ENCODE data around the gene ATAD3B. TPM values are rescaled to one million over a fixed set of nuclear protein-coding genes. Genes with fewer than 3 reads are reported as not detected.

ATAD3B gene
- total RNA-seq, 1 donor from 2014 or later = 47.4 TPM

DNA sequence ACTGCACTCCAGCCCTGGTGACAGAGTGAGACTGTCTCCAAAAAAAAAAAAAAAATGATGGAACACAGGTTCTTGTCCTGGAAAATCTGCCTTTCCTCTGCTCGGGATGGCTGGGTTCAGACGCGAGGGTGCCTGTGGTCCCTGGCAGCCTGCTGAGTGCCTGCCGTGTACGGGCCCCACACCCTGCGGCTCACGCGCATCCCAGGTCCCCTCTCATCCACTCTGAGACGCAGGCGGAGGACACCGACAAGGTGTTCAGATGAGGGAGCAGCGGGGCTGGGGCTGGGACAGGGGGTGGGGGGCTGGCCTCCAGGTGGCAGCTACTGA lies 46.2 kb upstream of the ATAD3B start:
- no peaks in the 10 kb centered on the region for H3K36me3 Mint-ChIP-seq (ENCODE audit: low read depth)
- no peak overlapping the region for H3K4me3 Mint-ChIP-seq
- intact Hi-C loops (cut with micrococcal nuclease) = no loop called here
- no peak for DNase-seq
- H3K27ac Mint-ChIP-seq = no peak overlapping the region
- no peak for ATAC-seq (ENCODE audit: low read depth)
- H3K27me3 Mint-ChIP-seq = peaks cover 22% of the 10 kb centered on the region
- CTCF ChIA-PET = no interaction called here
- TF ChIP-seq, protein P1, sequence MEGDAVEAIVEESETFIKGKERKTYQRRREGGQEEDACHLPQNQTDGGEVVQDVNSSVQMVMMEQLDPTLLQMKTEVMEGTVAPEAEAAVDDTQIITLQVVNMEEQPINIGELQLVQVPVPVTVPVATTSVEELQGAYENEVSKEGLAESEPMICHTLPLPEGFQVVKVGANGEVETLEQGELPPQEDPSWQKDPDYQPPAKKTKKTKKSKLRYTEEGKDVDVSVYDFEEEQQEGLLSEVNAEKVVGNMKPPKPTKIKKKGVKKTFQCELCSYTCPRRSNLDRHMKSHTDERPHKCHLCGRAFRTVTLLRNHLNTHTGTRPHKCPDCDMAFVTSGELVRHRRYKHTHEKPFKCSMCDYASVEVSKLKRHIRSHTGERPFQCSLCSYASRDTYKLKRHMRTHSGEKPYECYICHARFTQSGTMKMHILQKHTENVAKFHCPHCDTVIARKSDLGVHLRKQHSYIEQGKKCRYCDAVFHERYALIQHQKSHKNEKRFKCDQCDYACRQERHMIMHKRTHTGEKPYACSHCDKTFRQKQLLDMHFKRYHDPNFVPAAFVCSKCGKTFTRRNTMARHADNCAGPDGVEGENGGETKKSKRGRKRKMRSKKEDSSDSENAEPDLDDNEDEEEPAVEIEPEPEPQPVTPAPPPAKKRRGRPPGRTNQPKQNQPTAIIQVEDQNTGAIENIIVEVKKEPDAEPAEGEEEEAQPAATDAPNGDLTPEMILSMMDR (IDR thresholded peaks at IDR 0.05) = no peak
- no peaks in the 10 kb centered on the region for H3K9me3 Mint-ChIP-seq
- POLR2A ChIA-PET = no interaction called here
- no peaks in the 10 kb centered on the region for H3K4me1 Mint-ChIP-seq

DNA sequence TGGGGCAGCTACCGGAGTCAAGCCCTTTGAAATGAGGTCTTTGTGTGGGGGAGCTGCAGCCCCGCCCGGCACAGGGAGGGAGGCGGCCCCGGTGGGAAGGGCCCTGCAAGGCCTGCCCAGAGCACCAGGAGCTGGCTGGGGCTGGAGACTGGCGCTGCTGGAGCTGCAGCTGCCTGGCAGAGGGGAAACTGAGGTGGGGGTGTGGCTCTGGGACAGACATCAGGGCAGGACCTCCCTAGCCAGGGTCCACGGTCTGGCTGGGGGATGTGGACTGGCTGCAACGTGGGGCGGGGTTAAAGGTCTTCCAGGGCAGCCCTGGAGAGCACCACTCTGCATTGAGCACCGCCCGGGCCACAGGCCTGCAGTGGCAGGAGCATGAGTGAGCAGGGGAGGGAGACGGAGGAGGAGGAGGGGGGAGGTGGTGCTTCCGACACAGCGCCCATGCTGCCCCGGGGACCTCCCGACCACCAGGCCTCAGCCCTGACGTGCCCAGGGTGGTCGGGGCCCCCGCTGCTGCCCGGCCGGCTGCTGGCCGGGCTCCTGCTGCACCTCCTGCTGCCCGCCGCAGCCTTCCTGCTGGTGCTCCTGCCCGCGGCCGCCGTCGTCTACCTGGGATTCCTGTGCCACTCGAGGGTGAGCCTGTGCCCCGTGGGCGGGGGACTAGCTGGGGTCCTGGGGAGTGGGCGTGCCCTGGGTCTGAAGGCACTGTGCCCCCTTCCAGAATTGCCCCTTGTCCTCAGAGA lies 45.6 kb upstream of the ATAD3B start:
- Mint-ChIP-seq H3K4me1 (no peaks in the 10 kb centered on the region), H3K9me3 (no peaks in the 10 kb centered on the region), H3K36me3 (ENCODE audit: low read depth) (no peaks in the 10 kb centered on the region), H3K4me3 (no peak overlapping the region), H3K27me3 (peaks cover 22% of the 10 kb centered on the region), H3K27ac (no peak overlapping the region)
- ChIA-PET POLR2A (interaction anchor here (0.6 kb wide), 1 partner anchor 86 kb away, joined by 3 read pairs; no protein-coding TSS in a partner anchor), CTCF (no interaction called here)
- no peak for DNase-seq
- intact Hi-C loops (cut with micrococcal nuclease) = no loop called here
- TF ChIP-seq, protein P1 (IDR thresholded peaks at IDR 0.05) = no peak
- ATAC-seq (ENCODE audit: low read depth) = no peak

DNA sequence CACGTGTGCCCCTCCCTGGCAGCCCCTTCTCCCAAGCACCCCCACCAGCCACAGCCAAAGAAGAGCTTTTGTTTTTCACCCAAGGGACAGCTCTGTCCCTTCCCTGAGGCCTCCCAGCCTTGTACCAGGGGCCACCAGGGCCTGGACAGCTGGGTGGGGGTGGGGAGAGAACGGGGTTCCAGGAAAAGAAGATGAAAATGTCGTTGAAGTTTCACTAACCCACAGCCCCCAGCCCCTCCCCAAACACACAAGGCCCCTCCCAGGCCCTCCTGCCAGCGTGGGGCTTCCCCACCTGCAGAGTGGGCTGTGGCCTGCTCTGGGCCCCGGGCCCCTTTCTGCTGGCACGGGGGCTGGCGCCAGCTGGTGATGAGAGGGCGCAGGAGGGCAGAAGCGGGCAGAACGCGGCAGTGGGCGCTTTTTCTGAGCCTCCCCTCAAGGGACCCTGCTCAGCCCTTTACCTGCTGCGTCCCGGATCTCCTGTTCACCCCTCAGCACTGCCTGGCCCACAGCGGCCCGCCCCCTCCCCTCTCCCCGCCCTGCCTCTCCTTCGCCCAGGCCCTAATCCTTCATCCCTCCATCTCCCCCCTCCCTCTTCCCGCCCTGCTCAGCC lies 45.0 kb upstream of the ATAD3B start:
- DNase-seq = no peak
- intact Hi-C loops (cut with micrococcal nuclease) = no loop called here
- Mint-ChIP-seq H3K9me3 (no peaks in the 10 kb centered on the region), H3K27me3 (peaks cover 22% of the 10 kb centered on the region), H3K4me3 (no peak overlapping the region), H3K4me1 (no peaks in the 10 kb centered on the region), H3K27ac (no peak overlapping the region), H3K36me3 (ENCODE audit: low read depth) (no peaks in the 10 kb centered on the region)
- CTCF ChIA-PET = no interaction called here
- TF ChIP-seq, protein P1 (IDR thresholded peaks at IDR 0.05) = no peak
- no peak for ATAC-seq (ENCODE audit: low read depth)
- POLR2A ChIA-PET = interaction anchor here (0.6 kb wide), 1 partner anchor 87 kb away, joined by 3 read pairs; no protein-coding TSS in a partner anchor

DNA sequence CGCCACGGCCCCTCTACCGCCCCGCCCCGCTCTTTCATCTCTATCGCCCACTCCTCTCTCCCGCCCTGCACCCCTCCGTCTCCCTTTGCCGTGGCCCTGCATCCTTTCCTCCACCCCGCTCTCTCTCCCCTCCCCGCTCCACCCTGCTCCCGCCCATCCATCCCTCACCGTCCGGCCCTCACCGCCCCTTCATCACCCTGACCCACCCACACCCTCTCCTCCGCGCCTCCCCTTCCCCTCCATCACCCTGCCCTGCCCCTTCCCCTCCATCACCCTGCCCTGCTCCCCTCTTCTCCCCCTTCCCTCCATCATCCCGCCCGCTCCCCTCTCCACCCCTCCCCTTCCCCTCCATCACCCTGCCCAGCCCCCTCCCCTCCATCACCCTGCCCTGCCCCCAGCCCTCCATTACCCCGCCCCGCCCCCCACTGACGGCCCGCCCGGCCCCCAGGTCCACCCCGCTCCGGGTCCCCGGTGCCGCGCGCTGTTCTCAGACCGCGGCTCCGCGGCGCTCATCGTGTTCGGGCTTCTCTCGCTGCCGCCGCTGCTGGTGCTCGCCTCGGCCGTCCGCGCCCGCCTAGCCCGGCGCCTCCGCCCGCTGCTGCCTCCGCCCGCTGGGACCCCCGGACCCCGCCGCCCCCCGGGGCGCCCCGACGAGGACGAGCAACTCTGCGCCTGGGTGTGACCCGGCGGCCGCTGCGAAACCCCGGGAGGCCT lies 44.3 kb upstream of the ATAD3B start:
- Mint-ChIP-seq H3K27ac (no peak overlapping the region), H3K9me3 (no peaks in the 10 kb centered on the region), H3K4me1 (no peaks in the 10 kb centered on the region), H3K36me3 (ENCODE audit: low read depth) (no peaks in the 10 kb centered on the region), H3K27me3 (peaks cover 20% of the 10 kb centered on the region), H3K4me3 (no peak overlapping the region)
- TF ChIP-seq, protein P1 (IDR thresholded peaks at IDR 0.05) = no peak
- ATAC-seq (ENCODE audit: low read depth) (no peak), DNase-seq (no peak)
- ChIA-PET CTCF (no interaction called here), POLR2A (no interaction called here)
- intact Hi-C loops (cut with micrococcal nuclease) = no loop called here

DNA sequence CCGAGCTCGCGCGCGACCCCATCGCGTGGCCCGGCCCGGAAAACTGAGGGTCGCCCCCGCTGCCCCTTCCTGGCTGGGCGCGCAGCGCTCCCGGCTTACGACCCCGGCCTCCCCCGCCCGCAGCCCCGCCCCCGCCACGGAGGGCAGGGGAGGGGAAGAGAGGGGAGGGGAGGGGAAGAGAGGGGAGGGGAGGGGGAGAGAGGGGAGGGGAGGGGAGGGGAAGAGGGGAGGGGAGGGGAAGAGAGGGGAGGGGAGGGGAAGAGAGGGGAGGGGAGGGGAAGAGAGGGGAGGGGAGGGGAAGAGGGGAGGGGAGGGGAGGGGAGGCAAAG lies 43.8 kb upstream of the ATAD3B start:
- ChIA-PET POLR2A (no interaction called here), CTCF (no interaction called here)
- DNase-seq = no peak
- TF ChIP-seq, protein P1 (IDR thresholded peaks at IDR 0.05) = no peak
- Mint-ChIP-seq H3K9me3 (no peaks in the 10 kb centered on the region), H3K4me3 (no peak overlapping the region), H3K27me3 (peaks cover 19% of the 10 kb centered on the region), H3K4me1 (no peaks in the 10 kb centered on the region), H3K27ac (no peak overlapping the region), H3K36me3 (ENCODE audit: low read depth) (no peaks in the 10 kb centered on the region)
- intact Hi-C loops (cut with micrococcal nuclease) = no loop called here
- ATAC-seq (ENCODE audit: low read depth) = no peak
